Subcutaneous abdominal adipose tissue (tissue), 5 donors: ENCODE measurements around the gene SCAMP5.

Source experiments
- H3K27ac ChIP-seq: one replicate; pipeline ENCODE4 v1.7.0; 2013; ENCODE audit warnings: low read depth, mild to moderate bottlenecking, inconsistent platforms, low read length, moderate library complexity
- H3K27me3 ChIP-seq, 5 donors: one replicate each; pipeline ENCODE4 v1.7.0; 2013; ENCODE audit warnings: low read length in 5 of 5, inconsistent platforms in 1 of 5; ENCODE audit not compliant: control insufficient read depth in 5 of 5, insufficient read depth in 4 of 5
- H3K36me3 ChIP-seq, 5 donors: one replicate each; pipeline ENCODE4 v1.7.0; 2013; ENCODE audit warnings: low read length in 5 of 5; ENCODE audit not compliant: control insufficient read depth in 5 of 5, insufficient read depth in 5 of 5
- H3K4me1 ChIP-seq, 5 donors: one replicate each; pipeline ENCODE4 v1.7.0; 2013; ENCODE audit warnings: low read length in 5 of 5, mild to moderate bottlenecking in 3 of 5, moderate library complexity in 1 of 5; ENCODE audit not compliant: control insufficient read depth in 5 of 5, insufficient read depth in 5 of 5
- H3K4me3 ChIP-seq, 5 donors: one replicate each; pipeline ENCODE4 v1.7.0; 2013; ENCODE audit warnings: low read length in 5 of 5, low read depth in 1 of 5
- H3K9ac ChIP-seq, 5 donors: one replicate each; pipeline ENCODE4 v1.7.0; 2013; ENCODE audit warnings: low read length in 5 of 5, mild to moderate bottlenecking in 4 of 5, moderate library complexity in 3 of 5
- H3K9me3 ChIP-seq, 5 donors: one replicate each; pipeline ENCODE4 v1.7.0; 2013; ENCODE audit warnings: low read length in 5 of 5; ENCODE audit not compliant: control insufficient read depth in 5 of 5
- donor health status: healthy.
- donor health status: healthy.
- donor health status: healthy.
- donor health status: healthy.
- donor health status: healthy.

SCAMP5 gene

GRCh38 chr15:74967670-74968069 lies 27.7 kb upstream of the SCAMP5 start:
- H3K27ac ChIP-seq: no peak overlapping the region
- H3K36me3 ChIP-seq: no peaks in the 10 kb centered on the region
- no peaks in the 10 kb centered on the region for H3K9me3 ChIP-seq
- no peak overlapping the region for H3K9ac ChIP-seq
- no peaks in the 10 kb centered on the region for H3K27me3 ChIP-seq
- H3K4me1 ChIP-seq: peaks cover 0 to 13% (median 0%) of the 10 kb centered on the region in 5 donors
- no peak overlapping the region for H3K4me3 ChIP-seq

GRCh38 chr15:74976159-74976558 lies 19.2 kb upstream of the SCAMP5 start:
- Histone ChIP-seq H3K9ac (no peak overlapping the region), H3K27me3 (peaks cover 0 to 4% (median 0%) of the 10 kb centered on the region in 5 donors), H3K4me3 (no peak overlapping the region), H3K27ac (no peak overlapping the region), H3K4me1 (no peaks in the 10 kb centered on the region), H3K36me3 (no peaks in the 10 kb centered on the region), H3K9me3 (no peaks in the 10 kb centered on the region)

GRCh38 chr15:74977599-74977998 lies 17.8 kb upstream of the SCAMP5 start:
- Histone ChIP-seq H3K9me3 (no peaks in the 10 kb centered on the region), H3K27ac (no peak overlapping the region), H3K9ac (peak overlapping the region in 1 of 5 donors; percentile 28), H3K36me3 (no peaks in the 10 kb centered on the region), H3K27me3 (peaks cover 0 to 4% (median 0%) of the 10 kb centered on the region in 5 donors), H3K4me3 (no peak overlapping the region), H3K4me1 (no peaks in the 10 kb centered on the region)

GRCh38 chr15:74978077-74978476 lies 17.3 kb upstream of the SCAMP5 start:
- Histone ChIP-seq H3K27me3 (peaks cover 0 to 4% (median 0%) of the 10 kb centered on the region in 5 donors), H3K4me1 (no peaks in the 10 kb centered on the region), H3K9me3 (no peaks in the 10 kb centered on the region), H3K27ac (no peak overlapping the region), H3K36me3 (no peaks in the 10 kb centered on the region), H3K4me3 (no peak overlapping the region), H3K9ac (no peak overlapping the region)

- no peaks in the 10 kb centered on the region for H3K4me1 ChIP-seq
- H3K27me3 ChIP-seq: peaks cover 0 to 4% (median 0%) of the 10 kb centered on the region in 5 donors
- no peak overlapping the region for H3K27ac ChIP-seq
- no peaks in the 10 kb centered on the region for H3K9me3 ChIP-seq
- H3K4me3 ChIP-seq: no peak overlapping the region
- no peak overlapping the region for H3K9ac ChIP-seq
- no peaks in the 10 kb centered on the region for H3K36me3 ChIP-seq
Measured at GRCh38 chr15:74978503-74978902, 16.9 kb upstream of the SCAMP5 start.

GRCh38 chr15:74982183-74982582 lies 13.2 kb upstream of the SCAMP5 start:
- Histone ChIP-seq H3K4me1 (no peaks in the 10 kb centered on the region), H3K9ac (no peak overlapping the region)

GRCh38 chr15:74983725-74984231 lies 11.6 kb upstream of the SCAMP5 start:
- H3K9ac ChIP-seq: no peak overlapping the region
- no peaks in the 10 kb centered on the region for H3K4me1 ChIP-seq
- no peak overlapping the region for H3K27ac ChIP-seq
- peaks cover 0 to 4% (median 3%) of the 10 kb centered on the region in 5 donors for H3K27me3 ChIP-seq
- H3K4me3 ChIP-seq: no peak overlapping the region
- H3K9me3 ChIP-seq: no peaks in the 10 kb centered on the region
- H3K36me3 ChIP-seq: no peaks in the 10 kb centered on the region

More at GRCh38 chr15:74982183-74982582, 13.2 kb upstream of the SCAMP5 start:
- Histone ChIP-seq H3K4me3 (no peak overlapping the region), H3K27me3 (peaks cover 0 to 4% (median 3%) of the 10 kb centered on the region in 5 donors), H3K9me3 (no peaks in the 10 kb centered on the region), H3K27ac (no peak overlapping the region), H3K36me3 (no peaks in the 10 kb centered on the region)

GRCh38 chr15:74988007-74988800 lies 7.2 kb upstream of the SCAMP5 start:
- Histone ChIP-seq H3K27ac (no peak overlapping the region), H3K9ac (no peak overlapping the region), H3K36me3 (no peaks in the 10 kb centered on the region), H3K4me1 (no peaks in the 10 kb centered on the region), H3K27me3 (peaks cover 0 to 3% (median 0%) of the 10 kb centered on the region in 5 donors), H3K4me3 (no peak overlapping the region), H3K9me3 (no peaks in the 10 kb centered on the region)

GRCh38 chr15:74989527-74989926 lies 5.8 kb upstream of the SCAMP5 start:
- H3K27me3 ChIP-seq: peaks cover 0 to 3% (median 0%) of the 10 kb centered on the region in 5 donors
- H3K9ac ChIP-seq: no peak overlapping the region
- H3K36me3 ChIP-seq: no peaks in the 10 kb centered on the region
- peaks cover 0 to 1% (median 0%) of the 10 kb centered on the region in 5 donors for H3K4me1 ChIP-seq
- H3K27ac ChIP-seq: no peak overlapping the region
- no peak overlapping the region for H3K4me3 ChIP-seq
- no peaks in the 10 kb centered on the region for H3K9me3 ChIP-seq

- peaks cover 5 to 17% (median 12%) of the 10 kb centered on the region in 5 donors for H3K27me3 ChIP-seq
- peaks cover 1 to 19% (median 15%) of the 10 kb centered on the region in 5 donors for H3K4me1 ChIP-seq
- H3K9ac ChIP-seq: no peak overlapping the region
- no peak overlapping the region for H3K4me3 ChIP-seq
- H3K36me3 ChIP-seq: no peaks in the 10 kb centered on the region
- H3K27ac ChIP-seq: no peak overlapping the region
- H3K9me3 ChIP-seq: peaks cover 0 to 2% (median 0%) of the 10 kb centered on the region in 5 donors
Measured at GRCh38 chr15:74992619-74993018, 2.7 kb upstream of the SCAMP5 start.
